Pericardium fibroblast (primary cell): ENCODE results near the gene SLC30A7. TPM values are rescaled to one million over a fixed set of nuclear protein-coding genes. Genes with fewer than 3 reads are reported as not detected.

Experiments used
- total RNA-seq: library from RNA; depleted of rRNA; stranded (reverse); fragments of >200 nt; gene quantifications from 2 replicates; pipeline ENCODE4 v1.2.3, GENCODE V29; 2015

The SLC30A7 gene, protein sequence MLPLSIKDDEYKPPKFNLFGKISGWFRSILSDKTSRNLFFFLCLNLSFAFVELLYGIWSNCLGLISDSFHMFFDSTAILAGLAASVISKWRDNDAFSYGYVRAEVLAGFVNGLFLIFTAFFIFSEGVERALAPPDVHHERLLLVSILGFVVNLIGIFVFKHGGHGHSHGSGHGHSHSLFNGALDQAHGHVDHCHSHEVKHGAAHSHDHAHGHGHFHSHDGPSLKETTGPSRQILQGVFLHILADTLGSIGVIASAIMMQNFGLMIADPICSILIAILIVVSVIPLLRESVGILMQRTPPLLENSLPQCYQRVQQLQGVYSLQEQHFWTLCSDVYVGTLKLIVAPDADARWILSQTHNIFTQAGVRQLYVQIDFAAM
- 17.2 and 19.2 TPM in 2 replicates for total RNA-seq

DNA sequence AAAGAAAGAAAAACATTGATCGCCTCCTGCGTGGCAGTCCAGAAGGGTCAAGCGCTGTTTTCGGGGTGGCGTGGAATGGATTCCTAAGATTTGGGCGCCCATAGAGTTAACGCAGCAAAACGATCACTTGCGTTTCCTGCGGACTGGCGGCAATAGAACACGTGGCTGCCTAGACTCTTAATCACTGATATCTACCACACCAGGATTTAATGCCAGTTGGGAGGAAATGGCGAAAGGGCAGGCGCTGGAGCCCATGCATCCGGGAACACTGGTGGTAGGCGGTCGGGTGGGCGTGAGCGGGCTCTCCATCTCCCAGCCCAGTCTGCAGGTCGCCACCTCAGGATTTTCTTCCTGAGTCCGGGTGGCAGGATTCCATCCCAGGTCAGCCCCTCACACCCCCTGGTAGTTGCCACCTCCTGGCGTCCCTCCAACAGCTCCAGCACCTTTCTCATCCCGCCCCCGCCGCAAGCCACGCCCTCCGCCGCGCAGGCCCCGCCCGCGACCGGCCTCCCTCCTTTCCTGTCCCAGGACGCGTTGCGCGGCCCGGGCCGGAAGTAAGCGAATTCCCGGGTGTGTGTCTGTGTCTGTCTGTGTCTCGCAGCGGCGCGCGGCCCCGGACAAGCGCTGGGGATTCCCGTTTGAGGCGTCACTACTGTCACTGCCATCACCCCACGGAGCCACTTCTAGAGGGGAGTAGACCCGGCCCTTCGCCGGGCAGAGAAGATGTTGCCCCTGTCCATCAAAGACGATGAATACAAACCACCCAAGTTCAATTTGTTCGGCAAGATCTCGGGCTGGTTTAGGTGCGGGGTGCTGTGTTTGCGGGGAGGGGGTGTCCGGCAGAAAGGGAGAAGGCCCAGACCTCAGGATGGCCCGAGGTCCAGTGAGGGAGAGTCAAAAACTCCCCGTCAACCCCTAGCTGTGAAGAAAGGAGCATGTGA, at the start of gene SLC30A7:
SLC30A7 (plus strand) TSS at position 551 of the 941 bp plus-strand sequence; CDS start at position 724, 173 bp downstream.

GRCh38 chr1:100894603-100895539, 1.0 kb upstream of the SLC30A7 start, which contains the start of gene EXTL2:
Gene EXTL2, minus strand, starts transcription at chr1:100894842. Its CDS starts 6,085 bp downstream, at chr1:100888757.

DNA sequence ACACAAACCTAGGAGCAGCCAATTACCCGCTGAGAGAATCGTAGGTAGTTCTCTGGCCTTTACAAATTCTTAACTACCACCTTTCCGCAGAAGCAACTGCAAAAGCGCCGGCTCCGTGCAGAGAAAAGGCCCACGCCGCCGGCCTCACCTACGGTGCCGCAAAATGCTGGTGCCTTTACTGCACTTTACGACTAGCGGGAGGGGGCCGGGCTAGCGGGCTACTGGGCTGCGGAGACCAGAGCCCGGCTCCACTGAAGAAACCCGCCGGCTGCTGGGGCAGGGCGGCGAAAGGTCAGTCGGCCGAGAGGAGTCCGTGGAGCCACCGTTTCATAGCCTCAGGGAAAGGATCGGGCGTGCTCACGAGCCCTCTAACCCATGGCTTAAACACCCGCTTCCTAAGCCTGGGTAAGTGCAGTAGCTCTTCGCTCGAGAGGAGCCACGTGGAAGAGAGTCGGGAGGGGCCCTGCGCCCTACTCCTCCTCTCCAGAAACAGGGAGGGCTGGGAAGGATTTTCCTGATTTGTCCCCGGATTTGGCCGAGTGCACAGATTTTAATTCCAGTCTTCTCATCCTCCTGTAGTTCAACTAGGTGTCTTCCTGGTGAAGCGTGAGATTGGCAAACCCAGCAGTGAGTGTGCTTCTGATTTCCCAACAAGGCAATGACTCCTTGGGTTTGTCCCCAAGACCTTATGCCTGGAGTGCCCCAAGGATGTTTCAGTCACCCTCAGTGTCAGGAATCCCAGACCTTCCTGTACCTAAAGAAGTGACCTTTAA, 130.0 kb downstream of the SLC30A7 start, which contains the start of gene DPH5:
DPH5 (minus strand) TSS at position 128 of the 773 bp plus-strand sequence. CDS start 341 bp downstream, outside the sequence.

Other genes with a start within 250 kb of the SLC30A7 start
- gene VCAM1, start 176.3 kb upstream of the SLC30A7 start, total RNA-seq = 2.9 and 5.4 TPM in 2 replicates
- 19.1 and 20.8 TPM in 2 replicates for gene EXTL2, start 1.2 kb upstream of the SLC30A7 start, total RNA-seq
- 33.1 and 49.8 TPM in 2 replicates for gene DPH5, start 129.7 kb downstream of the SLC30A7 start, total RNA-seq